ENCODE measurements around the gene RIPPLY1.
"Not testable (repeated sequence)": the region's sequence is repeated elsewhere in the genome, so short reads cannot be mapped to it uniquely, and the experiment has no call there.

The RIPPLY1 gene

GRCh38 chrX:106905064-106905708 is 2.0 kb upstream of the RIPPLY1 start:
- no peak for DNase-seq

DNA sequence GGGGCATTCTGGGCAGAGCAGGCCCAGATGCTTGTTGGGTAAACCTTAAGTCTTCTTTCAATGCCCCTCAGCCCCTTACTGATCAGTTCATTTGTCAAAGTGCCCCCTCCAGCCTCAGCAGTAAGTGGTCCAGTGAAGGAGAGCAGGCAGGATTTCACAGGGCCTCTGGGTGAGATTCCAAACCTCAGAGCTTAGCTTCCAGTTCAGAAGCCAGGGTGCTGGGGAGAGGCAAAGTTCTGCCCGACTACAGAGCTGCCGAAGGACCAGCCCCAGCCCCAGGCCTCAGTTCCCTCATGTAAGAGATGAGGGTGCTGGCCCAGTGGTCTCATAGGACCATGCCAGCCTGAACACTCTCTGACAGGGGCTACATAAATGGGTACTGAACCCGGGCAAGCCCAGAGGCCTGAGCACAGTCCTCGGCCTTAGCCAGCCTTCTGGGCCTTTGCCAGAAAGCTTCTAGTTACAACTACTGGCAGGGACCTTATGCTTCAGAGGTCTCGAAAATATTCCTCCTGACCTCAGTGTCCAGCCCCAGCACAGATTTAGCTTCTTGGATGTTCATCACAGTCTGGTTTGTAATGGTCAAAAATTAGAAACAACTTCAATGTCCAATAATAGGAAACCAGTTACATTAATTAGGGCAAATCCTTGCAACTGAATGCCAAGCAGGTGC is 851 bp upstream of the RIPPLY1 start:
- DNase-seq: no peak

- DNase-seq: no peak
Measured at GRCh38 chrX:106902684-106903083, 457 bp downstream of the RIPPLY1 start.

DNA sequence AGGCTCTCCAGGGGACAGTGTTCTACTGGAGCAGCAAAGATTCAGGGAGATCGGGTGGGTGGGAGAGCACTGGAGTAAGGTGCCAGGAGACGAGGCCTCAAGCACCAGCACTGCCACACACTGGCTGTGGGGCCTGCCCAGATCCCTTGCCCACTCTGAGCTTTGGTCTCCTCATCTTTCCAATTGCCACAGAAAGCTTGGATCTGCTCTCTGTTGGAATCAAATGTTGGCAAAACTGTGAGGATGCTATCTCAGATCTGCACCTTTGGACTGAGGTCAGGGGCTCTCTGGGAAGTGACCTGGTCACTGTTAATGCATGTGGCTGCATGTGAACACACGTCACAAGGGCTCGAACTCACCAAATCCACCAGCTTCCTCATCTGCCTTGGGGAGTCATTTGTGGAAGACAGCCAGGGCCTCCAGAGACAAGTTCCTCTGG is 1.3 kb downstream of the RIPPLY1 start:
- DNase-seq: no peak

DNA sequence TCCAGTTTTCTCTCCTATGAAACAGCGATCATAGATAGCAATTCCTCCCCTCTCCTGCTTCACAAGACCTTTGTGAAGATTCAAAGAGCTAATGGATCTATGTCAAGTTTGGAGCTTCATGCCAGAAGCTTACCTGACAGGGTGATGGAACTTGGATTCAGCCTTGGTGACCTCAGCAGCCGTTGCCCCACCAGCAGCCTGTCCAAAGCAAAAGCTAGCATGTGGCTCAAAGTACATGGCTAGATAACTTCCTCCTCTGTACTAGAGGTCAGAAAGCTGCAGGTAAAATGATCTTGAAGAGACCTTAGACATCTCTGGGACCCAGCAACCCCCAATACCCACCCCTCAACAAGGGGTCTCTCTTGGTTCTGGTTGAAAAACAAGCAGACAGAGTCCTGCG is 1.8 kb downstream of the RIPPLY1 start:
- DNase-seq: no peak

GRCh38 chrX:106899841-106900240 is 3.3 kb downstream of the RIPPLY1 start:
- DNase-seq: peak; percentile 7

DNA sequence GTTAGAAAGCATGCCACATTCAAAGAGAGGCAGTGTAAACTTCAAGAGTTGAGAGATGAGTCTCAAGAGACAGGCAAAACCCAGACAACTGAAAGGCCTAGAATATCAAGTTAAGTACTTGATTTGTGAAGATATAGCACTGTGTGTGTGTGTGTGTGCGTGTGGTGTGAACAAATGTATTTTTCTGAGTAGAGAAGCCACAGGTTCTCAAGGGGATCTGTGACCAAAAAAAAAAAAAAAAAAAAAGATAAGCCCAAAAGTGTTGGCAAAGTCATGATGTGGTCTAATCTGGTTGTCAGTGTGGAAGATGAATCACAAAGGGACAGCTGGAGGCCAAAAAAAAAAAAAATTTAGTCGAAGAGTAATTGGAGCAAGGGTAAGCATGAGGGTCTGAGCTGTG is 3.9 kb downstream of the RIPPLY1 start:
- DNase-seq: no peak

- no peak for DNase-seq
Measured at GRCh38 chrX:106898462-106898861, 4.7 kb downstream of the RIPPLY1 start.

DNA sequence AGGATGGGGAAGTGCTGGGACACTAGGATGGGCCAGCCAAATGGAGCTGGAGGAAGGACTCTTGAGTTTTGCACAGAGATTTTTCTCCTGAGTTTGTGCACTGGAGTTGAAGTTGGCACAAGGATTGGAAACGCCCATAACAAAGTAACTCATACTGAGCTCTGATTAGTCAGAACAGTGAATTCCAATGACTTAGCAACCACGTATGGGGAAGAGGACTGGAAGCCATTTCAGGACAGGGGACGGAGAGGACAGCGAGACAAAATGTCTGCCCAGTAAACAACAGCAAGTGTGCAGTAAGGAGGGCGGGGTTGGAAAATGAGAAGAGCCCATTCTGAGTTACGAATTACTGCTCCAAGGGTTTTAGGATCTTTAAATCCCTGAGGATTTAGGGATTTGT is 5.9 kb downstream of the RIPPLY1 start:
- peak; percentile 46 for DNase-seq

DNA sequence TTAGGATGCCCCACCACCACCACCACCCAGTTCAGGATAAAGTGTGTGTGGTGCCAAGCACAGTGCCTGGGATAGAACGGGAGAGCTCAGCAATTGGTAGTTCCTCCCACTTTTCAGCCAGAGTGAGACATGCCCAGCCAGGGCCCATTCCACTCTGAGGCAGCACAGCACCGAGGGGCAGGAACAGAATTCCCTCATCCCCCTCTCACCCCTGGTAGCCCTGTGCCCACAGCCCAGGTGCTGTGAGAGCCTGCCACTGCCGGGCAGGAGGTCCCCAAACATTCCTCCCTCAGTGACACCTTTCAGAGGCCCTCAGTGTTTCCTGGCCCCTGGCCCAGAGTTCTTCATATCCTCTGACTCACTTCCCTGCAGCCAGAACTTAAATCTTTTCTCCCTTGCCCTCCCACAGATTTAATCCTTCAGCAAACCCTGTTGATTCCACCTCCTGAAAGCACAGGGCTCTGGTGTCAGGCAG is 8.1 kb downstream of the RIPPLY1 start:
- DNase-seq: peak; percentile 77

- peak; percentile 64 for DNase-seq
Measured at GRCh38 chrX:106894392-106894909, 8.7 kb downstream of the RIPPLY1 start.

DNA sequence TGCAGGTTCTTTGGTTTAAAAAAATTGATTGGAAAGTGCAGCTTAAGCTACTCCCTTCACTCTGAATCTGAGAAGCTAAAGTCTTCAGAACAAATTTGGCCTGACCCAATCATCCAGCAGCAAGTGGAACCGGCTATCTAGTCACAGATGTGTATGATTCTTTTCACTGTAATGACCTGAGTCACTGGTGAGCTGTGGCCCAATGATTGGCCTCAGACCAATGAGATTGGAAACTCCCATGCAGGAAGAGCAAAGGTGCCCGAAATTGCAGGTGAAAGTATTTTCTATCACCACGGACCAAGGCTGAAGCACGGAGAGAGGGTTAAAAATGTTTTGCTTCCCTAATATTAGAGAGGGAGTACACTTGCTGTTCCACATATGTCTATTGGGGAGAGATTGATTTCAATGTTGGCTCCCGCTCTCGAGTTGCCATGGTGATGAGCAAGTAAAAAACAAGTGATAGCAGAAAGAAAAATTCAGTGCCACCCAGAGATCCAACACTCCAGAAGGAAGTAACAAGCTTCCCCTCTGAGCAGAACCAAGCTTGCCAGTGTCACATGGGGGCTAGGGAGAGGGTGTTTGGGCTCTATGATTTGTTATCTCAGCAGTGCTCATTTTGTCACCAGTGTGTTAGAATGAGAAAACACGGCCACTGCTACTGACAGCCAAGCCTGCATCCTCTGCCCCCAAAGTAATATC is 11.2 kb downstream of the RIPPLY1 start:
- no peak for DNase-seq

DNA sequence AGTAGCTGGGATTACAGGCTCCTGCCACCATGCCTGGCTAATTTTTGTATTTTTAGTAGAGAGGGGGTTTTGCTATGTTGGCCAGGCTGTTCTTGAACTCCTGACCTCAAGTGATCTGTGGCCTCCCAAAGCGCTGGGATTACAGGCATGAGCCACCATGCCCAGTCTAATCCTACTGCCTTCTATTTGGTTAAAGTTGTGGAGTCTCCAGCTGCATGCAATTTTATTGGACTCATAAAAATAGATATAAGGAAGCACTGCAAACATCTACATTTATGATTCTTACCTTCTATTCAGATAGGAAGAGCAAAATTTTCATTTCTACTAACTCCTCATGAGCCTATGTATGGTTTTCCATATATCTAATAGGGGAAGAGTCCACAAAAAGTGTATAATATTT is 13.7 kb downstream of the RIPPLY1 start:
- no peak for DNase-seq

DNA sequence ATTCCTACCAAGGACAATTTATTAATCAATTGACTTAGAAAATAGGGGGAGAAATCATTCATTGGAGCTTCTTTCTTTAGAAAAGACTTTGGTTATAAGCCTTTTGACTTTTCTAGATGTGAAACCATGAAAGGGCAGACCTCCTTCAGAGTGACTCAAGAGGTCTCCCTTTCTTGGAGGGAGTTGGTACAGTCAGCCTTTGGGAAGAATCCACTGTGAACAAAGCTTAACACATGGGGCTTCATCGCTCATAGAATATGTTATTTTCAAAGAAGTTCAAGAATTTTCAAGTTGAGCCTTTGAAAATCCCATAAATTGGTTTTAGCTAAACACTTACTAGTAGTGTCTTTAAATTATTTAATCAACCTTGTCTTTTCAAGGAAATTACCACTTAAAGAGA is 28.0 kb downstream of the RIPPLY1 start:
- DNase-seq: no peak

GRCh38 chrX:106874075-106874474 is 29.1 kb downstream of the RIPPLY1 start:
- no peak for DNase-seq

DNA sequence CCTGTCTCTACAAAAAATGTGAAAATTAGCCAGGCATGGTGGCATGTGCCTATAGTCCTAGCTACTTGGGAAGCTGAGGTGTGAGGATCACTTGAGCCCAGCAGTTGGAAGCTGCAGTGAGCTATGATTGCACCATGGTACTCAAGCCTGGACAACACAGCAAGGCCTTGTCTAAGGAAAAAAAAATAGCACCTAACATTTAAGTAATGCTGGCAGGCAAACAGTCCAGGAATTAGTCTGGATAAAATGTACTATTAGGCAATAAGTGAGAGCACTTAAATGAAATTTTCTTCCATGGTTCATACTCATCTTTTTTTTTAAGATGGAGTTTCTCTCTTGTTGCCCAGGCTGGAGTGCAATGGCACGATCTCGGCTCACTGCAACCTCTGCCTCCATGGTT is 30.3 kb downstream of the RIPPLY1 start:
- not testable (repeated sequence) for DNase-seq

- no peak for DNase-seq
Measured at GRCh38 chrX:106863697-106864096, 39.4 kb downstream of the RIPPLY1 start.

- DNase-seq: no peak
Measured at GRCh38 chrX:106862972-106863688, 40.0 kb downstream of the RIPPLY1 start.
